Esophagus squamous epithelium (tissue), 4 donors: Measurements from ENCODE around the gene SIK3.
A peak's percentile ranks its signal among the peaks of the same experiment; 100 is the strongest.

Source experiments
- POLR2A ChIP-seq, 4 donors: fragments of 450-650 bp; IDR thresholded peaks; one replicate each; pipeline ENCODE4 v1.6.1; 2017; ENCODE audit warnings: antibody characterized with exemption in 4 of 4, mild to moderate bottlenecking in 4 of 4, moderate library complexity in 3 of 4
- TF ChIP-seq, protein P1 (sequence below), 6 experiments: fragments of 450-650 bp in 4 of 6; fragments of 200-600 bp in 2 of 6; sonication (generic) in 2 of 6; IDR thresholded peaks; one replicate each; pipeline ENCODE4 v1.5.1; 2016 to 2019; ENCODE audit warnings: antibody characterized with exemption in 6 of 6, mild to moderate bottlenecking in 4 of 6, moderate library complexity in 4 of 6

DNA sequence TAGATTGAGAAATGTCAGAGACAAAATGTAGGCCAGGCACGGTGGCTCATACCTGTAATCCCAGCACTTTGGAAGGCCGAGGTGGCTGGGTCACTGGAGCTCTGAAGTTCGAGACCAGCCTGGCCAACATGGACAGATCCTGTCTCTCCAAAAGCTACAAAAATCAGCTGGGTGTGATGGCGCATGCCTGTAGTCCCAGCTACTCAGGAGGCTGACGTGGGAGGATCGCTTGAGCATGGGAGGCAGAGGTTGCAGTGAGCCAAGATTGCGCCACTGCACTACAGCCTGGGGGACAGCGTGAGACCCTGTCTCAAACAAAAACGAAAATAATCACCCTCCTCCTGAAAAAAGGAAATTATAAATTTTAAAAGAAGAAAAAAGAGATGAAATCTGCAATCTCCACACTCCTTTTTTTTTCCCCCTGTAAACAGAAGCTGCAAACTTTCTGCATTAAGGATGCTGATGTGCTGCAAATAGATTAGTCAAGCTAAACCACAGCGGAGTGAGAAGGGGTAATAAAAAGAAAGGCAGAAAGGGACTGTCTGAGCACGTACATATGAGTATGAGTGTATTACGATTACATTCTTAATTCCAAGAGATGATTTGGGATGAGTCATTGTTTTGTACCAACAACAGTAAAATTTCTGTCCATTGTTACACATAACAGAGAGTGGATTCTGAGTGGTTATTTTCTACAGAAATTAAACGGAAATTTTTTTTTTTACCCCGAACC, 87.3 kb downstream of the SIK3 start:
- TF ChIP-seq, protein P1, sequence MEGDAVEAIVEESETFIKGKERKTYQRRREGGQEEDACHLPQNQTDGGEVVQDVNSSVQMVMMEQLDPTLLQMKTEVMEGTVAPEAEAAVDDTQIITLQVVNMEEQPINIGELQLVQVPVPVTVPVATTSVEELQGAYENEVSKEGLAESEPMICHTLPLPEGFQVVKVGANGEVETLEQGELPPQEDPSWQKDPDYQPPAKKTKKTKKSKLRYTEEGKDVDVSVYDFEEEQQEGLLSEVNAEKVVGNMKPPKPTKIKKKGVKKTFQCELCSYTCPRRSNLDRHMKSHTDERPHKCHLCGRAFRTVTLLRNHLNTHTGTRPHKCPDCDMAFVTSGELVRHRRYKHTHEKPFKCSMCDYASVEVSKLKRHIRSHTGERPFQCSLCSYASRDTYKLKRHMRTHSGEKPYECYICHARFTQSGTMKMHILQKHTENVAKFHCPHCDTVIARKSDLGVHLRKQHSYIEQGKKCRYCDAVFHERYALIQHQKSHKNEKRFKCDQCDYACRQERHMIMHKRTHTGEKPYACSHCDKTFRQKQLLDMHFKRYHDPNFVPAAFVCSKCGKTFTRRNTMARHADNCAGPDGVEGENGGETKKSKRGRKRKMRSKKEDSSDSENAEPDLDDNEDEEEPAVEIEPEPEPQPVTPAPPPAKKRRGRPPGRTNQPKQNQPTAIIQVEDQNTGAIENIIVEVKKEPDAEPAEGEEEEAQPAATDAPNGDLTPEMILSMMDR (IDR thresholded peaks at IDR 0.05) = peak in 1 of 6 experiments; percentile 2
- no peak for TF ChIP-seq POLR2A (IDR thresholded peaks at IDR 0.05)
